ENCODE measurements around the gene NUMA1. TPM values are rescaled to one million over a fixed set of nuclear protein-coding genes. Genes with fewer than 3 reads are reported as not detected.

Gene NUMA1
- total and polyA plus RNA-seq, 4 donors, result 19.5 to 93.2 (median 42.1) TPM

DNA sequence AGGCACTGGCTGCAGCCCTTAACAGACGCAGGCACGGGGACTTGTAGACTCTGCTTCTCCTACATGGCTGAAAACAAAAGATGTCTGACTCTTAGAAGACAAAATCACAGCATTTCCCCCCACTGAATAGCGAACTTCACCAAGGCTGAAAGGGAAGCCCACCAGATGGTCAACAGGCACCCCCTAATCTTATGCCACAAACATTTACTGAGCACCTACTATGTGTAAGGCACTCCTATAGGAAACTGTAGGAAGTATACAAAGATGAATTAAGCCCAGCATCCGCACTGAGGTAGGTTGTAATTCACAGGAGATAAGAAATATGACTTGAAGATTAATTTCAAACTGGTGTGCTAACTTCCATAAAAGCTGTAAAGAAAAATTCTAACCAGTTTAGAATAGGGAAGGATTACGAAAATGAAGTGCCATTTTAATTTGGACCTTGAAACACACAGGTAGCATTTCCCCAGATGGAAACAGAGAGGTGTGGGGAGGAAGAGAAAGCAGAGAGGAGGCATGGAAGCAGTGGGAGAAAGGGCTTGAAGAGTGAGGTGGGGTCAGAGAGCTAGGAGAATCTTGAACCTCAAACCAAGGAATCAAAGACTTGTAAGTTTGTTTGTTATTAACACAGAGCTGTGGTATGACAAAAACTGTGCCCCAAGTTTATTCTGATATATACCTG, 38.1 kb downstream of the NUMA1 start:
- DNase-seq (ENCODE audit: low spot score), result no peak
- peaks cover 0 to 2% (median 0%) of the 10 kb centered on the region in 4 donors for H3K36me3 ChIP-seq (ENCODE audit: control insufficient read depth in 4 of 4, insufficient read depth in 3 of 4, low read depth in 1 of 4, low read length in 3 of 4)
- H3K4me1 ChIP-seq (ENCODE audit: control insufficient read depth in 4 of 4, insufficient read depth in 4 of 4, low read length in 3 of 4), result peaks cover 10 to 34% (median 24%) of the 10 kb centered on the region in 4 donors
- peak overlapping the region; percentile 53 to 64 for H3K9ac ChIP-seq (ENCODE audit: low read depth in 1 of 2, low read length in 2 of 2)
- no peak for TF ChIP-seq SP1 (IDR thresholded peaks at IDR 0.05)
- peak; percentile 41 for TF ChIP-seq YY1 (IDR thresholded peaks at IDR 0.05)
- TF ChIP-seq RXRA (IDR thresholded peaks at IDR 0.05), result no peak
- peak overlapping the region; percentile 51 to 87 (median 56) for H3K4me3 ChIP-seq (ENCODE audit: low read depth in 1 of 3, low read length in 3 of 3)
- H3K9me3 ChIP-seq (ENCODE audit: control insufficient read depth in 4 of 4, low read length in 3 of 4), result no peaks in the 10 kb centered on the region
- no peaks in the 10 kb centered on the region for H3K27me3 ChIP-seq (ENCODE audit: control insufficient read depth in 4 of 4, insufficient read depth in 4 of 4, low read length in 3 of 4)
- H3K27ac ChIP-seq (ENCODE audit: low read depth in 1 of 2, low read length in 2 of 2), result peak overlapping the region; percentile 90 to 95
- 37% methylated on average over 5 of the region's 5 CpGs for WGBS

DNA sequence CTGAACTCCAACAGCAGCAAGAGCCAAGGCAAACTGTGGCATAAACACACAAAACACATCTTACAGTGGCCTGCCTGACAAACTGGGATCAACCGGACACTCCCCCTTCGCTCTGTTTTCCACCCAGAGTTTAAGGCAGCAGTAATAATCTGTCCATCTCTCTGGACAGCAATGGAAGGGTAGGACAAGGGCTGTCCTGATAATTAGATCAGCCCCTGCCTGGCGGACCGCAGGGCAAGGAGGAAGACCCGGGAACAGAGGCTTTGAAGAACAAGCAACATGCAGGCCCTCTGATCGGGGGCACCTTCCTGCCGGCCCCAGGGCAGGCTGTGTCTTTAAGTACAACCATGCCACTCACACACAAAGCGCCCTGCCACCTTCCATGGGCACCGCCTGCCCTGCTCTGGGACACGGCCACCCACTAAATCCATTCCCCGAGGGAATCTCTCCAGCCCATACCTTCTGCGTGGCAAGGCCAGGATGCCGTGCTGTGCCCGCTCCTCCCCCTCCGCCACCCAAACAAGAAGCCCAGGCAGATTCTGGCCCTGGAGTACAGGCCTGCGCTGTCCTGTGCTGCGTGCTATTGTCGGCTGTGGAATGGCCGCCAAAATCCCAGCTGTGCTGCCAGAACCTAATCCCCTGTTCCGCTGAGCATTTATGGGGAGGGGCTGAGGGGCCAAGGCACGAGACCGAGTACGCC, 38.8 kb downstream of the NUMA1 start:
- H3K27ac ChIP-seq (ENCODE audit: low read depth in 1 of 2, low read length in 2 of 2), result peak overlapping the region; percentile 90 to 95
- H3K27me3 ChIP-seq (ENCODE audit: control insufficient read depth in 4 of 4, insufficient read depth in 4 of 4, low read length in 3 of 4), result no peaks in the 10 kb centered on the region
- peaks cover 10 to 34% (median 24%) of the 10 kb centered on the region in 4 donors for H3K4me1 ChIP-seq (ENCODE audit: control insufficient read depth in 4 of 4, insufficient read depth in 4 of 4, low read length in 3 of 4)
- no peak for TF ChIP-seq RAD21 (IDR thresholded peaks at IDR 0.05)
- TF ChIP-seq CTCF (IDR thresholded peaks at IDR 0.05; ENCODE audit: low read depth, low read length, missing input control), result no peak
- TF ChIP-seq EGR1 (IDR thresholded peaks at IDR 0.05; ENCODE audit: low read depth in 2 of 2), result no peak
- TF ChIP-seq YY1 (IDR thresholded peaks at IDR 0.05), result peak; percentile 92
- TF ChIP-seq NR2F2 (IDR thresholded peaks at IDR 0.05), result peak; percentile 11
- no peak for TF ChIP-seq TAF1 (conservative IDR thresholded peaks at IDR 0.05)
- TF ChIP-seq FOXA1 (IDR thresholded peaks at IDR 0.05), result no peak
- TF ChIP-seq GABPA (IDR thresholded peaks at IDR 0.05 in 1 of 2, conservative IDR thresholded peaks at IDR 0.05 in 1 of 2), result no peak
- TF ChIP-seq, protein P1, sequence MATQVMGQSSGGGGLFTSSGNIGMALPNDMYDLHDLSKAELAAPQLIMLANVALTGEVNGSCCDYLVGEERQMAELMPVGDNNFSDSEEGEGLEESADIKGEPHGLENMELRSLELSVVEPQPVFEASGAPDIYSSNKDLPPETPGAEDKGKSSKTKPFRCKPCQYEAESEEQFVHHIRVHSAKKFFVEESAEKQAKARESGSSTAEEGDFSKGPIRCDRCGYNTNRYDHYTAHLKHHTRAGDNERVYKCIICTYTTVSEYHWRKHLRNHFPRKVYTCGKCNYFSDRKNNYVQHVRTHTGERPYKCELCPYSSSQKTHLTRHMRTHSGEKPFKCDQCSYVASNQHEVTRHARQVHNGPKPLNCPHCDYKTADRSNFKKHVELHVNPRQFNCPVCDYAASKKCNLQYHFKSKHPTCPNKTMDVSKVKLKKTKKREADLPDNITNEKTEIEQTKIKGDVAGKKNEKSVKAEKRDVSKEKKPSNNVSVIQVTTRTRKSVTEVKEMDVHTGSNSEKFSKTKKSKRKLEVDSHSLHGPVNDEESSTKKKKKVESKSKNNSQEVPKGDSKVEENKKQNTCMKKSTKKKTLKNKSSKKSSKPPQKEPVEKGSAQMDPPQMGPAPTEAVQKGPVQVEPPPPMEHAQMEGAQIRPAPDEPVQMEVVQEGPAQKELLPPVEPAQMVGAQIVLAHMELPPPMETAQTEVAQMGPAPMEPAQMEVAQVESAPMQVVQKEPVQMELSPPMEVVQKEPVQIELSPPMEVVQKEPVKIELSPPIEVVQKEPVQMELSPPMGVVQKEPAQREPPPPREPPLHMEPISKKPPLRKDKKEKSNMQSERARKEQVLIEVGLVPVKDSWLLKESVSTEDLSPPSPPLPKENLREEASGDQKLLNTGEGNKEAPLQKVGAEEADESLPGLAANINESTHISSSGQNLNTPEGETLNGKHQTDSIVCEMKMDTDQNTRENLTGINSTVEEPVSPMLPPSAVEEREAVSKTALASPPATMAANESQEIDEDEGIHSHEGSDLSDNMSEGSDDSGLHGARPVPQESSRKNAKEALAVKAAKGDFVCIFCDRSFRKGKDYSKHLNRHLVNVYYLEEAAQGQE (IDR thresholded peaks at IDR 0.05), result no peak
- TF ChIP-seq HNF4A (conservative IDR thresholded peaks at IDR 0.05), result no peak
- TF ChIP-seq, protein P2, sequence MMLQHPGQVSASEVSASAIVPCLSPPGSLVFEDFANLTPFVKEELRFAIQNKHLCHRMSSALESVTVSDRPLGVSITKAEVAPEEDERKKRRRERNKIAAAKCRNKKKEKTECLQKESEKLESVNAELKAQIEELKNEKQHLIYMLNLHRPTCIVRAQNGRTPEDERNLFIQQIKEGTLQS (IDR thresholded peaks at IDR 0.05), result no peak
- TF ChIP-seq, protein P3, sequence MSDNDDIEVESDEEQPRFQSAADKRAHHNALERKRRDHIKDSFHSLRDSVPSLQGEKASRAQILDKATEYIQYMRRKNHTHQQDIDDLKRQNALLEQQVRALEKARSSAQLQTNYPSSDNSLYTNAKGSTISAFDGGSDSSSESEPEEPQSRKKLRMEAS (IDR thresholded peaks at IDR 0.05), result no peak
- no peak for TF ChIP-seq ZBTB33 (IDR thresholded peaks at IDR 0.05)
- no peak for TF ChIP-seq JUND (IDR thresholded peaks at IDR 0.05)
- no peak for TF ChIP-seq FOXA2 (IDR thresholded peaks at IDR 0.05)
- TF ChIP-seq SP1 (IDR thresholded peaks at IDR 0.05), result peak; percentile 30
- no peak for TF ChIP-seq RXRA (IDR thresholded peaks at IDR 0.05)
- TF ChIP-seq HNF4G (IDR thresholded peaks at IDR 0.05), result no peak
- H3K9me3 ChIP-seq (ENCODE audit: control insufficient read depth in 4 of 4, low read length in 3 of 4), result no peaks in the 10 kb centered on the region
- 2% methylated on average over 23 of the region's 23 CpGs for WGBS
- peak overlapping the region; percentile 53 to 64 for H3K9ac ChIP-seq (ENCODE audit: low read depth in 1 of 2, low read length in 2 of 2)
- H3K36me3 ChIP-seq (ENCODE audit: control insufficient read depth in 4 of 4, insufficient read depth in 3 of 4, low read depth in 1 of 4, low read length in 3 of 4), result peaks cover 0 to under 1% (median 0%) of the 10 kb centered on the region in 4 donors
- DNase-seq (ENCODE audit: low spot score), result peak; percentile 53
- H3K4me3 ChIP-seq (ENCODE audit: low read depth in 1 of 3, low read length in 3 of 3), result peak overlapping the region; percentile 56 to 87 (median 62)

Measured in liver (tissue), 9 donors.